T-helper 17 cell (primary cell): Measurements from ENCODE around the gene TMEM88. TPM values are rescaled to one million over a fixed set of nuclear protein-coding genes. Genes with fewer than 3 reads are reported as not detected.

ENCODE experiments used
- ATAC-seq: fragments of 150-1000 bp; cut with Tn5 transposase; 2 replicates; pipeline ENCODE4 v1.10.0; 2021; ENCODE audit warnings: mild to moderate bottlenecking, moderate library complexity
- DNase-seq, 3 donors: peaks; one replicate each; pipeline versions ENCODE4 v3.0.0 to v3.0.0-alpha.2; 2020 to 2021
- H3K9me3 ChIP-seq: one replicate; pipeline ENCODE4 v1.7.0; 2013; ENCODE audit warnings: low read length, mild to moderate bottlenecking; ENCODE audit not compliant: control insufficient read depth, poor library complexity, severe bottlenecking
- H3K27ac Mint-ChIP-seq: one replicate; pipeline ENCODE4 v1.8.0; 2022; ENCODE audit warnings: mild to moderate bottlenecking, moderate library complexity, mixed read lengths
- H3K27me3 Mint-ChIP-seq: one replicate; pipeline ENCODE4 v1.8.0; 2022; ENCODE audit warnings: mixed read lengths
- H3K36me3 Mint-ChIP-seq: one replicate; pipeline ENCODE4 v1.8.0; 2022; ENCODE audit warnings: low read depth, mixed read lengths
- H3K4me1 Mint-ChIP-seq: one replicate; pipeline ENCODE4 v1.8.0; 2022; ENCODE audit warnings: mild to moderate bottlenecking, mixed read lengths
- H3K4me3 Mint-ChIP-seq: one replicate; pipeline ENCODE4 v1.8.0; 2022; ENCODE audit warnings: mild to moderate bottlenecking, moderate library complexity, mixed read lengths
- total RNA-seq, 4 donors: library from RNA in 2 of 4; stranded (reverse) in 2 of 4; gene quantifications; one replicate each; pipeline ENCODE4 v1.2.3 and lab custom pipeline; 2022 to 2026

Gene TMEM88
- total RNA-seq, 2 donors from 2014 or later, result 31.0 to 31.3 TPM

DNA sequence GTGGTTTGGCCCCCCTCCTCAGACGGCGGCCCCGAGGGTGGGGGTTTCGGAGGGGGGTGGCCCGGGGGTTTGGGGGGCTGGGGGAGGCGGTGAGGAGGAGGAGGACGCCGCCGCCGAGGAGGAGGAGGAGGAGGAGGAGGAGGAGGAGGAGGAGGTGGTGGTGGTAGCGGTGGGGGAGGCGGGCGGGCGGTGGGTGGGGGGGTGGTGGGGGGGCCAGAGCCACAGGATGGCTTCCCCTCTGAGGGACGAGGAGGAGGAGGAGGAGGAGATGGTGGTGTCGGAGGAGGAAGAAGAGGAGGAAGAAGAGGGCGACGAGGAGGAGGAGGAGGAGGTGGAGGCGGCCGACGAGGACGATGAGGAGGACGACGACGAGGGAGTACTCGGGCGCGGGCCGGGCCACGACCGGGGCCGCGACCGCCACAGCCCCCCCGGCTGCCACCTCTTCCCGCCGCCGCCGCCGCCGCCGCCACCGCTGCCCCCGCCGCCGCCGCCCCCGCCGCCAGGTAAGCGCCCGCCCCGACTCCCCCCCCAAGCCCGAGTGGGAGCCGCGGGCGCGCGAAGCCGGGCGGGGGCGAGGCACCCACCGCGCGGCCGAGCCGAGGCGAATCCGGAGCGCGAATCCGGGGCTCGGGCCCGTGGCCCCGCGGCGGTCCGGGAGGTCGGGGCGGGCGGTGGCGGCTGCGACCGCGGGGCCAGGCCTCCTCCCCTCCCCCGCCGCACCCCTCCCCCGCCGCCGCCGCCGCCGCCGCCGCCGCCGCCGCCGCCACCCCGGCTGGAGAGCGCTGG lies 29.9 kb downstream of the TMEM88 start:
- Mint-ChIP-seq H3K4me3 (peak overlapping the region; percentile 87), H3K27me3 (no peaks in the 10 kb centered on the region), H3K4me1 (peaks cover 12% of the 10 kb centered on the region), H3K36me3 (peaks cover 3% of the 10 kb centered on the region), H3K27ac (no peak overlapping the region)
- ATAC-seq (no peak), DNase-seq (peak; percentile 12 to 41 (median 40))
- no peaks in the 10 kb centered on the region for H3K9me3 ChIP-seq

GRCh38 chr17:7885367-7886226 lies 30.7 kb downstream of the TMEM88 start:
- H3K4me1 Mint-ChIP-seq, result peaks cover 17% of the 10 kb centered on the region
- H3K36me3 Mint-ChIP-seq, result peaks cover 6% of the 10 kb centered on the region
- no peaks in the 10 kb centered on the region for H3K27me3 Mint-ChIP-seq
- no peaks in the 10 kb centered on the region for H3K9me3 ChIP-seq
- no peak overlapping the region for H3K27ac Mint-ChIP-seq
- H3K4me3 Mint-ChIP-seq, result no peak overlapping the region
- DNase-seq (peak; percentile 16 to 32 (median 20)), ATAC-seq (no peak)

- ATAC-seq (peak; percentile 27), DNase-seq (peak; percentile 36 to 65 (median 43))
- peaks cover 17% of the 10 kb centered on the region for H3K4me1 Mint-ChIP-seq
- H3K27ac Mint-ChIP-seq, result no peak overlapping the region
- H3K36me3 Mint-ChIP-seq, result peaks cover 8% of the 10 kb centered on the region
- no peak overlapping the region for H3K4me3 Mint-ChIP-seq
- no peaks in the 10 kb centered on the region for H3K9me3 ChIP-seq
- no peaks in the 10 kb centered on the region for H3K27me3 Mint-ChIP-seq
Observed at GRCh38 chr17:7886227-7887037, 31.6 kb downstream of the TMEM88 start.

DNA sequence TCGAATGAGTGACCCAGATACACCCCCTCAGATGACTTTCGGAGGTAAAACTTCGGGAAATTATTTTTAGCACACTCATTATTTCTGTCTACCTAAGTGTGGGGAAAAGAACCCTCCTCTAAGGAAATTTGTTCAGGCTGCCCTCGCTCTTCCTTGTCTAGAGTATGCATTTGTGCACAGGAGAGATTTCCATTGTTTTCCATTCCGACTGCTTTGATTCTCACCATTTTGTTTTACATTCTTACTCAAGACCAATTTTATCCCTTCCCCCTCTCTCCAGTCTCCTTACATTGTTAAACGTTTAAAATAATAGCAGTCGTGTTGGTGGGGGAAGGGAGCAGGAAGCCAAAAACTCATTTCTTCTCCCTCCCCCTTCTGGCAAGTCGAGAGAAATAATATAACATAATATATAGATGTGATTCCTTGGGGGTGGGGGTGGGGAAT lies 32.2 kb downstream of the TMEM88 start:
- H3K9me3 ChIP-seq, result no peaks in the 10 kb centered on the region
- ATAC-seq (peak; percentile 0), DNase-seq (no peak)
- no peak overlapping the region for H3K4me3 Mint-ChIP-seq
- peaks cover 17% of the 10 kb centered on the region for H3K4me1 Mint-ChIP-seq
- H3K27ac Mint-ChIP-seq, result no peak overlapping the region
- peaks cover 8% of the 10 kb centered on the region for H3K36me3 Mint-ChIP-seq
- no peaks in the 10 kb centered on the region for H3K27me3 Mint-ChIP-seq

- no peaks in the 10 kb centered on the region for H3K27me3 Mint-ChIP-seq
- H3K9me3 ChIP-seq, result no peaks in the 10 kb centered on the region
- H3K4me3 Mint-ChIP-seq, result no peak overlapping the region
- ATAC-seq (peak; percentile 76), DNase-seq (peak; percentile 65 to 82 (median 76))
- H3K4me1 Mint-ChIP-seq, result peaks cover 17% of the 10 kb centered on the region
- no peak overlapping the region for H3K27ac Mint-ChIP-seq
- H3K36me3 Mint-ChIP-seq, result peaks cover 8% of the 10 kb centered on the region
Observed at GRCh38 chr17:7887482-7888183, 32.8 kb downstream of the TMEM88 start.

GRCh38 chr17:7888184-7888920 lies 33.5 kb downstream of the TMEM88 start, which contains the start of gene CHD3:
CHD3 (plus strand) TSS chr17:7888789; CDS start chr17:7889001, 212 bp downstream.
- Mint-ChIP-seq H3K4me3 (no peak within 1 kb of the TSS), H3K36me3 (peaks cover 8% of the 10 kb centered on the region), H3K27me3 (no peaks in the 10 kb centered on the region), H3K27ac (no peak within 1 kb of the TSS), H3K4me1 (peaks cover 17% of the 10 kb centered on the region)
- DNase-seq, result no peak
- ATAC-seq, result peak; percentile 20
- H3K9me3 ChIP-seq, result no peaks in the 10 kb centered on the region

GRCh38 chr17:7889166-7889955 lies 34.5 kb downstream of the TMEM88 start:
- peaks cover 12% of the 10 kb centered on the region for H3K36me3 Mint-ChIP-seq

GRCh38 chr17:7893187-7893880 lies 38.5 kb downstream of the TMEM88 start:
- H3K4me1 Mint-ChIP-seq, result peaks cover 25% of the 10 kb centered on the region
- H3K4me3 Mint-ChIP-seq, result no peak overlapping the region
- no peaks in the 10 kb centered on the region for H3K27me3 Mint-ChIP-seq
- no peaks in the 10 kb centered on the region for H3K9me3 ChIP-seq
- no peak for ATAC-seq
- peaks cover 23% of the 10 kb centered on the region for H3K36me3 Mint-ChIP-seq
- no peak for DNase-seq
- no peak overlapping the region for H3K27ac Mint-ChIP-seq

More at GRCh38 chr17:7889166-7889955, 34.5 kb downstream of the TMEM88 start:
- Mint-ChIP-seq H3K4me1 (peaks cover 17% of the 10 kb centered on the region), H3K4me3 (no peak overlapping the region), H3K27me3 (no peaks in the 10 kb centered on the region), H3K27ac (no peak overlapping the region)
- no peak for ATAC-seq
- H3K9me3 ChIP-seq, result no peaks in the 10 kb centered on the region
- peak in 2 of 3 donors; percentile 20 to 28 for DNase-seq

- Mint-ChIP-seq H3K27me3 (no peaks in the 10 kb centered on the region), H3K4me1 (peaks cover 23% of the 10 kb centered on the region), H3K36me3 (peaks cover 27% of the 10 kb centered on the region), H3K4me3 (no peak overlapping the region), H3K27ac (peak overlapping the region; percentile 21)
- no peaks in the 10 kb centered on the region for H3K9me3 ChIP-seq
- DNase-seq (no peak), ATAC-seq (no peak)
Observed at GRCh38 chr17:7894226-7894625, 39.4 kb downstream of the TMEM88 start.

DNA sequence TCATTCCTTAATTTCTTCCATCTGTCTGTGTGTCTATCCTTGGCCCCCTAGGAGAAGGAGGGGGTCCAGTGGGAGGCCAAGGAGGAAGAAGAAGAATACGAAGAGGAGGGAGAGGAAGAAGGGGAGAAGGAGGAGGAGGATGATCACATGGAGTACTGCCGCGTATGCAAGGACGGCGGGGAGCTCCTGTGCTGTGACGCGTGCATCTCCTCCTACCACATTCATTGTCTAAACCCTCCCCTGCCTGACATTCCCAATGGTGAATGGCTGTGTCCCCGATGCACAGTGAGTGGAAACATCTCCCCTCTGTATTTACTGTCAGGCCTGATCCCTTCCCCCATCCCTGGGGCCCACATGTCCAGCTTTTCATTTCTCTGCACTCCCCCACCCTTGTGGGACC lies 40.0 kb downstream of the TMEM88 start:
- no peaks in the 10 kb centered on the region for H3K9me3 ChIP-seq
- no peaks in the 10 kb centered on the region for H3K27me3 Mint-ChIP-seq
- H3K27ac Mint-ChIP-seq, result no peak overlapping the region
- peaks cover 22% of the 10 kb centered on the region for H3K4me1 Mint-ChIP-seq
- ATAC-seq, result no peak
- DNase-seq, result no peak
- peaks cover 31% of the 10 kb centered on the region for H3K36me3 Mint-ChIP-seq
- H3K4me3 Mint-ChIP-seq, result no peak overlapping the region

DNA sequence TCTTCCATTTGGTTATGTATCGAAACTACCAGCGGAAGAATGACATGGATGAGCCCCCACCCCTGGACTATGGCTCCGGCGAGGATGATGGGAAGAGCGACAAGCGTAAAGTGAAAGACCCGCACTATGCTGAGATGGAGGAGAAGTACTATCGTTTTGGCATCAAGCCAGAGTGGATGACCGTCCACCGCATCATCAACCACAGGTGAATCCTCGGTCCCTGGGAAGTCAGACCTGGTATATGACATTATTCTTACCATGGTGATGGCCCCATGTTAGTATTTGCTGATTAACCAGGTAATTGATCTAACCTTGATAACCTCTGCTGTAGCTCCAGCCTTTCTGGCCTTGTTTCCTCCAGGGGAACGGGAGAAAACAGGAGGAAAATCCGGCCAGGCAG lies 42.2 kb downstream of the TMEM88 start:
- Mint-ChIP-seq H3K4me3 (no peak overlapping the region), H3K27me3 (no peaks in the 10 kb centered on the region), H3K4me1 (peaks cover 17% of the 10 kb centered on the region), H3K36me3 (peaks cover 29% of the 10 kb centered on the region), H3K27ac (peak overlapping the region; percentile 61)
- DNase-seq (no peak), ATAC-seq (no peak)
- no peaks in the 10 kb centered on the region for H3K9me3 ChIP-seq
